H9 (cell line): ENCODE measurements around the gene EPS8L1. TPM values are rescaled to one million over a fixed set of nuclear protein-coding genes. Genes with fewer than 3 reads are reported as not detected.
A peak's percentile ranks its signal among the peaks of the same experiment; 100 is the strongest.

ENCODE experiments used
- DNase-seq: peaks from one replicate; pipeline ENCODE4 v3.0.0-alpha.2; 2017
- H2AFZ ChIP-seq: one replicate; pipeline ENCODE4 v1.6.1; 2013; ENCODE audit warnings: mild to moderate bottlenecking, low read length, control low read depth, moderate library complexity
- H2AK5ac ChIP-seq: 2 replicates; pipeline ENCODE4 v1.6.1; 2013; ENCODE audit warnings: low read length, control low read depth, mixed read lengths; ENCODE audit not compliant: insufficient read length
- H2BK120ac ChIP-seq: one replicate; pipeline ENCODE4 v1.6.1; 2013; ENCODE audit warnings: low read depth, mild to moderate bottlenecking, low read length, control low read depth, inconsistent platforms; ENCODE audit not compliant: poor library complexity, severe bottlenecking
- H2BK12ac ChIP-seq: 2 replicates; pipeline ENCODE4 v1.6.1; 2013; ENCODE audit warnings: low read length, control low read depth, mixed read lengths, low read depth; ENCODE audit not compliant: insufficient read length
- H2BK15ac ChIP-seq: 2 replicates; pipeline ENCODE4 v1.6.1; 2013; ENCODE audit warnings: low read depth, low read length, control low read depth
- H2BK20ac ChIP-seq: one replicate; pipeline ENCODE4 v1.6.1; 2013; ENCODE audit warnings: low read depth, mild to moderate bottlenecking, low read length, control low read depth, inconsistent platforms; ENCODE audit not compliant: poor library complexity, severe bottlenecking
- H2BK5ac ChIP-seq: 2 replicates; pipeline ENCODE4 v1.6.1; 2013; ENCODE audit warnings: low read length, control low read depth, mixed read lengths; ENCODE audit not compliant: insufficient read length
- H3K14ac ChIP-seq: 2 replicates; pipeline ENCODE4 v1.6.1; 2013; ENCODE audit warnings: low read length, control low read depth; ENCODE audit not compliant: insufficient read depth
- H3K18ac ChIP-seq: 2 replicates; pipeline ENCODE4 v1.6.1; 2013; ENCODE audit warnings: low read depth, mild to moderate bottlenecking, mixed read lengths, low read length, control low read depth; ENCODE audit not compliant: insufficient read length
- H3K23ac ChIP-seq: 2 replicates; pipeline ENCODE4 v1.6.1; 2013; ENCODE audit warnings: low read length, control low read depth, mixed read lengths, low read depth; ENCODE audit not compliant: insufficient read length
- H3K23me2 ChIP-seq: 2 replicates; pipeline ENCODE4 v1.6.1; 2013; ENCODE audit warnings: low read depth, mild to moderate bottlenecking, mixed read lengths, low read length, control low read depth; ENCODE audit not compliant: insufficient read length, poor library complexity, severe bottlenecking
- H3K27ac ChIP-seq: 2 replicates; pipeline ENCODE4 v1.5.1; 2013; ENCODE audit warnings: low read length, control low read depth, mixed read lengths, low read depth; ENCODE audit not compliant: insufficient read length
- H3K27me3 ChIP-seq: 2 replicates; pipeline ENCODE4 v1.6.1; 2013; ENCODE audit warnings: low read length, control low read depth, inconsistent platforms; ENCODE audit not compliant: insufficient read depth
- H3K4ac ChIP-seq: 2 replicates; pipeline ENCODE4 v1.6.1; 2013; ENCODE audit warnings: low read depth, mild to moderate bottlenecking, control low read depth, inconsistent platforms, low read length, moderate library complexity
- H3K4me1 ChIP-seq: 2 replicates; pipeline ENCODE4 v1.6.1; 2013; ENCODE audit warnings: low read length, control low read depth, inconsistent platforms; ENCODE audit not compliant: insufficient read depth
- H3K4me2 ChIP-seq: 2 replicates; pipeline ENCODE4 v1.6.1; 2013; ENCODE audit warnings: low read length, control low read depth, mixed read lengths; ENCODE audit not compliant: insufficient read length, insufficient read depth
- H3K56ac ChIP-seq: 2 replicates; pipeline ENCODE4 v1.6.1; 2013; ENCODE audit warnings: low read depth, mild to moderate bottlenecking, mixed read lengths, low read length, control low read depth; ENCODE audit not compliant: insufficient read length
- H3K79me1 ChIP-seq: 2 replicates; pipeline ENCODE4 v1.6.1; 2013; ENCODE audit warnings: low read depth, mild to moderate bottlenecking, moderate library complexity, low read length, control low read depth, inconsistent platforms; ENCODE audit not compliant: insufficient read depth, poor library complexity, severe bottlenecking
- H3K79me2 ChIP-seq: 2 replicates; pipeline ENCODE4 v1.6.1; 2013; ENCODE audit warnings: low read length, control low read depth, inconsistent platforms; ENCODE audit not compliant: insufficient read depth
- H3K9ac ChIP-seq: 2 replicates; pipeline ENCODE4 v1.6.1; 2013; ENCODE audit warnings: low read length, control low read depth, mixed read lengths; ENCODE audit not compliant: insufficient read length; ENCODE audit errors: extremely low read depth
- H3K9me3 ChIP-seq: one replicate; pipeline ENCODE4 v1.6.1; 2013; ENCODE audit warnings: low read depth, low read length, inconsistent platforms; ENCODE audit not compliant: control insufficient read depth
- H3T11ph ChIP-seq: one replicate; pipeline ENCODE4 v1.6.1; 2013; ENCODE audit warnings: mild to moderate bottlenecking, low read length, control low read depth, inconsistent platforms
- H4K20me1 ChIP-seq: one replicate; pipeline ENCODE4 v1.6.1; 2013; ENCODE audit not compliant: control insufficient read depth, insufficient read length, insufficient read depth
- H4K5ac ChIP-seq: 2 replicates; pipeline ENCODE4 v1.6.1; 2013; ENCODE audit warnings: low read depth, mild to moderate bottlenecking, mixed read lengths, low read length, control low read depth; ENCODE audit not compliant: insufficient read length
- H4K8ac ChIP-seq: replicated peaks from 2 replicates; pipeline ENCODE4 v1.6.1; 2013; ENCODE audit warnings: low read length, control low read depth, mixed read lengths, low read depth; ENCODE audit not compliant: insufficient read length
- H4K91ac ChIP-seq: 2 replicates; pipeline ENCODE4 v1.6.1; 2013; ENCODE audit warnings: low read depth, mild to moderate bottlenecking, moderate library complexity, mixed read lengths, low read length, control low read depth; ENCODE audit not compliant: insufficient read length
- H3K27ac Mint-ChIP-seq, 3 experiments: 2 replicates in 2 of 3; 3 replicates in 1 of 3; pipeline ENCODE4 v1.8.0; 2020 to 2021; ENCODE audit warnings: mixed read lengths in 3 of 3, mild to moderate bottlenecking in 1 of 3, moderate library complexity in 1 of 3
- H3K27me3 Mint-ChIP-seq: 2 replicates; pipeline ENCODE4 v1.8.0; 2021; ENCODE audit warnings: low read depth, mild to moderate bottlenecking, moderate library complexity, mixed read lengths
- H3K36me3 Mint-ChIP-seq, 3 experiments: 2 replicates in 2 of 3; 3 replicates in 1 of 3; pipeline ENCODE4 v1.8.0; 2020 to 2021; ENCODE audit warnings: low read depth in 3 of 3, mixed read lengths in 3 of 3; ENCODE audit not compliant: insufficient read depth in 1 of 3
- H3K4me1 Mint-ChIP-seq, 2 experiments: 2 replicates each; pipeline ENCODE4 v1.8.0; 2020; ENCODE audit warnings: mixed read lengths in 2 of 2
- H3K4me3 Mint-ChIP-seq, 2 experiments: 2 replicates in 1 of 2; 3 replicates in 1 of 2; pipeline ENCODE4 v1.8.0; 2020 to 2021; ENCODE audit warnings: mild to moderate bottlenecking in 2 of 2, mixed read lengths in 2 of 2, moderate library complexity in 1 of 2
- H3K9me3 Mint-ChIP-seq, 2 experiments: 2 replicates in 1 of 2; 3 replicates in 1 of 2; pipeline ENCODE4 v1.8.0; 2020; ENCODE audit warnings: mild to moderate bottlenecking in 2 of 2, mixed read lengths in 2 of 2, moderate library complexity in 1 of 2
- WGBS: extraction: QIAGEN DNeasy Blood & Tissue Kit; methylation state at CpG from one replicate; pipeline ENCODE4 v1.1.7; 2013; ENCODE audit warnings: missing lambda C conversion rate, low lambda C conversion rate, mixed read lengths; ENCODE audit not compliant: insufficient read length; ENCODE audit errors: extremely low coverage; 5-methylcytosine and 5-hydroxymethylcytosine counted together
- total RNA-seq: library from RNA; stranded (reverse); gene quantifications from 2 replicates; pipeline ENCODE4 v1.2.1, GENCODE V29; 2021
- TF ChIP-seq, protein P1 (sequence below): fragments of 200-600 bp; sonication (generic); conservative IDR thresholded peaks from 3 replicates; pipeline ENCODE4 v1.8.0; 2021; ENCODE audit warnings: antibody characterized with exemption, mild to moderate bottlenecking

Gene EPS8L1
- total RNA-seq, 1 experiment from 2014 or later: 24.0 TPM

DNA sequence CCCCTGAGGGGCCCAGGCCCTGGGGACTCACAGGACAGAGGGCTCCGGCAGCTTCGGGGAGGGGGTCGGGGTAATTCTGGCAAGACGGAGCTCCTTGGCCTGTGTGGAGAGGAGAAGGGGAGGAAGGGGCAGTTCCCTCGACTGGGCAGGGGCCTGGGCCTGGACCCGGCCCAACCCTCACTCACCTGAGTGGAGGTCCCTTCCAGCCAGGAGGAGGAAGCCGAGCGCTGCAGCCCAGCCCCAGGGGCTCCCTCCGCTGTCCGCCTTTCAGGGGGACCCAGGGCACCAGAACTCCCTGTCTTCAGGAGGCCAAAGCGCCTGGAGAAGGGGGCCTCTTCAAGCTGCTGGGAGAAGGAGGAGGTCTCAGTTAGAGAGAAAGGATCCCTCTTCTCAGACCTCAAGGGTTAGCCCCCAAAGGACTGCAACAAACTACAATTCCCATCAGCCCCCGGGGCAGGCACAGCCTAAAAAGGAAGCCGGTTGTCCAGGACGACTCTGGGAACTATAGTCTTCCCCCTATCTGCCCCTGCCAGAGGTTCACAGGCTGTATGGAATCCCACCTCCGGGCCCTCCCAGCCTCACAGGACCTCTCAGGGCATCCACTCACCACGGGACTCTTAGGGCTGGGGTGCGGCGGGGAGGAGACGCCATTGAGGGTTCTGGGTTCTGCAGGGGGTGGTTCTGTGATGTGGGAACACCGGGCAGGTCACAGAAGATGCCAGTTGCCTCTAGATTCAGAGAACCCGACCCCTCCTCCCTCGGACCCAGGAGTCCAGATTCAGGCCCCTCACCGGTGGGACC is 19.8 kb downstream of the EPS8L1 start:
- peaks cover 3 to 23% of the 10 kb centered on the region in 2 experiments for H3K4me1 Mint-ChIP-seq
- peaks cover 2% of the 10 kb centered on the region for H4K20me1 ChIP-seq

More for the DNA sequence above, 19.8 kb downstream of the EPS8L1 start:
- Histone ChIP-seq H3K4ac (no peak overlapping the region), H2BK120ac (no peak overlapping the region), H4K91ac (no peak overlapping the region), H3K14ac (no peak overlapping the region), H3K9ac (no peak overlapping the region), H2BK12ac (no peak overlapping the region), H3K23me2 (peaks cover 3% of the 10 kb centered on the region), H3K79me1 (peaks cover 3% of the 10 kb centered on the region), H3K56ac (no peak overlapping the region), H4K8ac (no peak overlapping the region), H3K79me2 (no peaks in the 10 kb centered on the region), H2BK20ac (no peak overlapping the region), H3K18ac (no peak overlapping the region), H4K5ac (no peak overlapping the region), H2AFZ (no peak overlapping the region), H2AK5ac (no peak overlapping the region), H3K27me3 (no peaks in the 10 kb centered on the region), H3K9me3 (no peaks in the 10 kb centered on the region), H2BK5ac (no peak overlapping the region), H3K4me1 (no peaks in the 10 kb centered on the region), H3K4me2 (no peak overlapping the region), H3T11ph (no peak overlapping the region), H3K23ac (no peak overlapping the region), H2BK15ac (no peak overlapping the region), H3K27ac (no peak overlapping the region)
- H3K4me3 Mint-ChIP-seq: no peak overlapping the region; a peak in 1 of 5 replicates
- H3K27me3 Mint-ChIP-seq: no peaks in the 10 kb centered on the region; the same call in 1 of the 2 replicates
- peak overlapping the region in 1 of 3 experiments; percentile 48; a peak in 1 of 7 replicates for H3K27ac Mint-ChIP-seq
- no CpG with 5 or more reads among the region's 23 CpGs for WGBS
- peaks cover 10 to 21% (median 11%) of the 10 kb centered on the region in 3 experiments; a peak in 6 of 7 replicates for H3K36me3 Mint-ChIP-seq
- TF ChIP-seq, protein P1, sequence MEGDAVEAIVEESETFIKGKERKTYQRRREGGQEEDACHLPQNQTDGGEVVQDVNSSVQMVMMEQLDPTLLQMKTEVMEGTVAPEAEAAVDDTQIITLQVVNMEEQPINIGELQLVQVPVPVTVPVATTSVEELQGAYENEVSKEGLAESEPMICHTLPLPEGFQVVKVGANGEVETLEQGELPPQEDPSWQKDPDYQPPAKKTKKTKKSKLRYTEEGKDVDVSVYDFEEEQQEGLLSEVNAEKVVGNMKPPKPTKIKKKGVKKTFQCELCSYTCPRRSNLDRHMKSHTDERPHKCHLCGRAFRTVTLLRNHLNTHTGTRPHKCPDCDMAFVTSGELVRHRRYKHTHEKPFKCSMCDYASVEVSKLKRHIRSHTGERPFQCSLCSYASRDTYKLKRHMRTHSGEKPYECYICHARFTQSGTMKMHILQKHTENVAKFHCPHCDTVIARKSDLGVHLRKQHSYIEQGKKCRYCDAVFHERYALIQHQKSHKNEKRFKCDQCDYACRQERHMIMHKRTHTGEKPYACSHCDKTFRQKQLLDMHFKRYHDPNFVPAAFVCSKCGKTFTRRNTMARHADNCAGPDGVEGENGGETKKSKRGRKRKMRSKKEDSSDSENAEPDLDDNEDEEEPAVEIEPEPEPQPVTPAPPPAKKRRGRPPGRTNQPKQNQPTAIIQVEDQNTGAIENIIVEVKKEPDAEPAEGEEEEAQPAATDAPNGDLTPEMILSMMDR: no peak
- DNase-seq: peak; percentile 61
- H3K9me3 Mint-ChIP-seq: no peaks in the 10 kb centered on the region; a peak in 1 of 5 replicates
